ENCODE measurements around the gene METTL5. TPM values are rescaled to one million over a fixed set of nuclear protein-coding genes. Genes with fewer than 3 reads are reported as not detected.
"Not testable (repeated sequence)": the region's sequence is repeated elsewhere in the genome, so short reads cannot be mapped to it uniquely, and the experiment has no call there.

Gene METTL5
- total RNA-seq, 4 donors from 2014 or later: 22.9 to 56.3 (median 44.7) TPM

DNA sequence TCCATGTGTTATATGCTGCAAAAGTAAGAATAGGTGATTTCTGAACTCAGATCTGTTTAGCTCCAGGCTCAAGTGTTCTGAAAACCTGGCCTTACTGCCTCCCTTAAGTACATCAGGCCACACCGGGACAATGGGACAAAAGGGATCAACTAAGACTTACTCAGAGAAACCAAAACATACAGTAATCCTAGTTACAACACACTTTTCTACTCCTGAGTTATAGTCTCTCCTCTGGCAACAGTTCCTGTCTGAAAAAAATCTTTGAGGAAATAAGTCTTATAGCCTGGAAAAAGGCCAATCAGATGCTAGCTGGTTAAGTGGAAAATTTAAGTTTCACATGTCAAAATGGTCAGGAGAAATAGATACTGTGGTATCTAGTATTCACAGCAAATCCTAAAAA is 5.6 kb downstream of the METTL5 start:
- no peak for TF ChIP-seq POLR2A (IDR thresholded peaks at IDR 0.05)
- TF ChIP-seq, protein P1, sequence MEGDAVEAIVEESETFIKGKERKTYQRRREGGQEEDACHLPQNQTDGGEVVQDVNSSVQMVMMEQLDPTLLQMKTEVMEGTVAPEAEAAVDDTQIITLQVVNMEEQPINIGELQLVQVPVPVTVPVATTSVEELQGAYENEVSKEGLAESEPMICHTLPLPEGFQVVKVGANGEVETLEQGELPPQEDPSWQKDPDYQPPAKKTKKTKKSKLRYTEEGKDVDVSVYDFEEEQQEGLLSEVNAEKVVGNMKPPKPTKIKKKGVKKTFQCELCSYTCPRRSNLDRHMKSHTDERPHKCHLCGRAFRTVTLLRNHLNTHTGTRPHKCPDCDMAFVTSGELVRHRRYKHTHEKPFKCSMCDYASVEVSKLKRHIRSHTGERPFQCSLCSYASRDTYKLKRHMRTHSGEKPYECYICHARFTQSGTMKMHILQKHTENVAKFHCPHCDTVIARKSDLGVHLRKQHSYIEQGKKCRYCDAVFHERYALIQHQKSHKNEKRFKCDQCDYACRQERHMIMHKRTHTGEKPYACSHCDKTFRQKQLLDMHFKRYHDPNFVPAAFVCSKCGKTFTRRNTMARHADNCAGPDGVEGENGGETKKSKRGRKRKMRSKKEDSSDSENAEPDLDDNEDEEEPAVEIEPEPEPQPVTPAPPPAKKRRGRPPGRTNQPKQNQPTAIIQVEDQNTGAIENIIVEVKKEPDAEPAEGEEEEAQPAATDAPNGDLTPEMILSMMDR (IDR thresholded peaks at IDR 0.05): no peak
- no peak for DNase-seq
- Histone ChIP-seq H3K4me3 (no peak overlapping the region), H3K36me3 (peaks cover 0 to 72% (median 10%) of the 10 kb centered on the region in 3 donors), H3K4me1 (peaks cover 8 to 58% (median 18%) of the 10 kb centered on the region in 3 donors), H3K27me3 (no peaks in the 10 kb centered on the region), H3K27ac (no peak overlapping the region), H3K9me3 (no peaks in the 10 kb centered on the region)
- WGBS, 2 donors: 40 to 63% methylated on average over 1 of the region's 1 CpG
- intact Hi-C loops (cut with DNase I): no loop called here

DNA sequence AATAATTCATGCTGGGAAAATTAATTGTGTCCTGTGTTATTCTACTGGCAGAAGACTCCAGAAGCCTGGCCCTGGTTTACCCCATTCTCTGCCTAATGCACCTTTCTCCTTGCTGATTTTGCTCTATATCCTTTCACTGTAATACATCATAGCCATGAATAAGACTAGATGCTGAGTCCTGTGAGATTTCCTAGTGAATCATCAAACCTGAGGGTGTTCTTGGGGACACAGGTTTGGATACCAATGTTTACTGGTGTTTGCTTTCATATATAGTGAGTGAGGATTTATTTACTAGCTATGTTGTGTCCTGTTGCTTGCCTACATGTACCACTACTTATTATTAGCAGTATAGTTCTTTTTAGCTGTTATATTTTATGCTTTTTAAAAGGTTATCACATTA is 6.5 kb downstream of the METTL5 start:
- DNase-seq: no peak

DNA sequence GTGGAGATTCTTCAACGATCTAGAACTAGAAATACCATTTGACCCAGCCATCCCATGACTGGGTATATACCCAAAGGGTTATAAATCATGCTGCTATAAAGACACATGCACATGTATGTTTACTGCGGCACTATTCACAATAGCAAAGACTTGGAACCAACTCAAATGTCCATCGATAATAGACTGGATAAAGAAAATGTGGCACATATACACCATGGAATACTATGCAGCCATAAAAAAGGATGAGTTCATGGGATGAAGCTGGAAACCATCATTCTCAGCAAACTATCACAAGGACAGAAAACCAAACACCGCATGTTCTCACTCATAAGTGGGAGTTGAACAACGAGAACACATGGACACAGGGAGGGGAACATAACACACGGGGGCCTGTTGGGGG is 7.3 kb downstream of the METTL5 start:
- WGBS, 2 donors: 86 to 95% methylated on average over 6 of the region's 6 CpGs
- H3K4me3 ChIP-seq; H3K9me3 ChIP-seq; DNase-seq; H3K27me3 ChIP-seq; H3K27ac ChIP-seq; intact Hi-C loops (cut with DNase I): not testable (repeated sequence)
- Histone ChIP-seq H3K36me3 (peaks cover 0 to 89% (median 10%) of the 10 kb centered on the region in 3 donors), H3K4me1 (peaks cover 0 to 41% (median 2%) of the 10 kb centered on the region in 3 donors)

More for the DNA sequence above, 6.5 kb downstream of the METTL5 start:
- H3K9me3 ChIP-seq: no peaks in the 10 kb centered on the region
- TF ChIP-seq POLR2A (IDR thresholded peaks at IDR 0.05): no peak
- TF ChIP-seq, protein P1 (IDR thresholded peaks at IDR 0.05): no peak
- intact Hi-C loops (cut with DNase I): no loop called here
- no peak overlapping the region for H3K27ac ChIP-seq
- peaks cover under 1 to 49% (median 10%) of the 10 kb centered on the region in 3 donors for H3K4me1 ChIP-seq
- H3K27me3 ChIP-seq: no peaks in the 10 kb centered on the region
- H3K36me3 ChIP-seq: peaks cover 0 to 80% (median 10%) of the 10 kb centered on the region in 3 donors
- H3K4me3 ChIP-seq: no peak overlapping the region

DNA sequence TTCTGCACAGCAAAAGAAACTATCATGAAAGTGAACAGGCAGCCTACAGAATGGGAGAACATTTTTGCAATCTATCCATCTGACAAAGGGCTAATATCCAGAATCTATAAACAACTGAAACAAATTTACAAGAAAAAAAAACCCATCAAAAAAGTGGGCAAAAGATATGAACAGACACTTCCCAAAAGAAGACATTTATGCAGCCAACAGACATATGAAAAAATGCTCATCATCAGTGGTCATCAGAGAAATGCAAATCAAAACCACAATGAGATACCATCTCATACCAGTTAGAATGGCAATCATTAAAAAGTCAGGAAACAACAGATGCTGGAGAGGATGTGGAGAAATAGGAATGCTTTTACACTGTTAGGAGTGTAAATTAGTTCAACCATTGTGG is 7.7 kb downstream of the METTL5 start:
- intact Hi-C loops (cut with DNase I); H3K4me3 ChIP-seq; H3K27ac ChIP-seq; H3K9me3 ChIP-seq; DNase-seq; H3K27me3 ChIP-seq: not testable (repeated sequence)
- Histone ChIP-seq H3K4me1 (peaks cover 0 to 36% (median 0%) of the 10 kb centered on the region in 3 donors), H3K36me3 (peaks cover 0 to 93% (median 10%) of the 10 kb centered on the region in 3 donors)

DNA sequence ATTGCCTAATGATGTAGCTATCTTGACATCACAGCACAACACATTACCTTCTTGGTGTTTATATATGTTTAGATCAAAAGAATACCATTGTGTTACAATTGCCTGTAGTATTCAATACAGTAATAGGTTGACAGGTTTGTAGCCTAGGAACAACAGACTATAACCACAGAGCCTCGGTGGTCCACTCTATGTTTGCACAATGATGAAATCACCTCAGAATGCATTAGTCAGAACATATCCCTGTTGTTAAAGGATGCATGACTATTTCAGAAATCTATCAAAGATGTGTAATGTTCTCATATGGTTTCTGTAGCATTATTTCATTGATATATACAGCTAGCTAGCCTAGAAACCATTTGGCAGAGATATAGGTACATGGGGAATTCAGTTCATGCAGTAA is 8.9 kb downstream of the METTL5 start:
- TF ChIP-seq POLR2A (IDR thresholded peaks at IDR 0.05): no peak
- TF ChIP-seq, protein P1 (IDR thresholded peaks at IDR 0.05): no peak
- no peak overlapping the region for H3K27ac ChIP-seq
- intact Hi-C loops (cut with DNase I): no loop called here
- no peaks in the 10 kb centered on the region for H3K27me3 ChIP-seq
- H3K4me3 ChIP-seq: no peak overlapping the region
- 26 to 47% methylated on average over 1 of the region's 1 CpG for WGBS, 2 donors
- no peaks in the 10 kb centered on the region for H3K9me3 ChIP-seq
- peaks cover 0 to 28% (median 0%) of the 10 kb centered on the region in 3 donors for H3K4me1 ChIP-seq
- DNase-seq: no peak
- H3K36me3 ChIP-seq: peaks cover 0 to 93% (median 10%) of the 10 kb centered on the region in 3 donors

DNA sequence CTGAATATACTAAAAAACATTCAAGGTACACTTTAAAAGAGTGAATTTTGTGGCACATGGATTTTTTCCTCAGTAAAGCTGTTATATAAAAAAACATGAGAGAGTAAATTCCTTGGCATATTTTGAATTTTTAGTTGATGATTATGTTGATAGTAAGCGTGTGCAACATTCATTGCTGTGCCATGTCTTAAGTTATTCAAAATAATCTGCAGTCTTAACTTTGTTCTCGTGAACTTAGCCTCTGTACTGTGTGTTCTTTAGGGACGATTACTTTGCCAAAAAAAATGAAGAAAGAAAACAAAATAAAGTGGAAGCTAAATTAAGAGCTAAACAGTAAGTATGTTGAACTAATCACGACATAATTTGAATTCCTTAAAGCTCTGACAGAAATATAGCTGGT is 16.5 kb downstream of the METTL5 start:
- no peak for DNase-seq
- Histone ChIP-seq H3K36me3 (peaks cover 21 to 99% (median 24%) of the 10 kb centered on the region in 3 donors), H3K4me3 (no peak overlapping the region), H3K27ac (peak overlapping the region in 1 of 4 donors; percentile 26), H3K27me3 (no peaks in the 10 kb centered on the region), H3K4me1 (peaks cover 0 to 10% (median 0%) of the 10 kb centered on the region in 3 donors), H3K9me3 (no peaks in the 10 kb centered on the region)
- no peak for TF ChIP-seq POLR2A (IDR thresholded peaks at IDR 0.05)
- TF ChIP-seq, protein P1 (IDR thresholded peaks at IDR 0.05): no peak
- intact Hi-C loops (cut with DNase I): no loop called here
- 72 to 75% methylated on average over 4 of the region's 4 CpGs for WGBS, 2 donors

Measured in esophagus squamous epithelium (tissue), 5 donors.